ENCODE measurements around the gene PNRC2.
A peak's percentile ranks its signal among the peaks of the same experiment; 100 is the strongest.

PNRC2 gene

GRCh38 chr1:23915466-23915865 lies 44.2 kb upstream of the PNRC2 start:
- no peak for TF ChIP-seq CTCF (conservative IDR thresholded peaks at IDR 0.05; ENCODE audit: control insufficient read depth, insufficient read depth, low read depth, low read length)
- no peak overlapping the region for H3K4me3 ChIP-seq (ENCODE audit: control insufficient read depth, low read depth, low read length)
- DNase-seq (ENCODE audit: low read depth), result no peak

GRCh38 chr1:23916209-23917131 lies 43.2 kb upstream of the PNRC2 start:
- H3K4me3 ChIP-seq (ENCODE audit: control insufficient read depth, low read depth, low read length), result no peak overlapping the region
- DNase-seq (ENCODE audit: low read depth), result peak; percentile 58
- TF ChIP-seq CTCF (conservative IDR thresholded peaks at IDR 0.05; ENCODE audit: control insufficient read depth, insufficient read depth, low read depth, low read length), result peak; percentile 59

GRCh38 chr1:23922321-23922943 lies 37.2 kb upstream of the PNRC2 start:
- DNase-seq (ENCODE audit: low read depth), result no peak
- no peak for TF ChIP-seq CTCF (conservative IDR thresholded peaks at IDR 0.05; ENCODE audit: control insufficient read depth, insufficient read depth, low read depth, low read length)
- no peak overlapping the region for H3K4me3 ChIP-seq (ENCODE audit: control insufficient read depth, low read depth, low read length)

GRCh38 chr1:23923592-23924499 lies 35.8 kb upstream of the PNRC2 start:
- peak; percentile 8 for DNase-seq (ENCODE audit: low read depth)
- no peak overlapping the region for H3K4me3 ChIP-seq (ENCODE audit: control insufficient read depth, low read depth, low read length)
- no peak for TF ChIP-seq CTCF (conservative IDR thresholded peaks at IDR 0.05; ENCODE audit: control insufficient read depth, insufficient read depth, low read depth, low read length)

- H3K4me3 ChIP-seq (ENCODE audit: control insufficient read depth, low read depth, low read length), result no peak overlapping the region
- no peak for TF ChIP-seq CTCF (conservative IDR thresholded peaks at IDR 0.05; ENCODE audit: control insufficient read depth, insufficient read depth, low read depth, low read length)
- DNase-seq (ENCODE audit: low read depth), result no peak
Measured at GRCh38 chr1:23924601-23925000, 35.0 kb upstream of the PNRC2 start.

- no peak for DNase-seq (ENCODE audit: low read depth)
- TF ChIP-seq CTCF (conservative IDR thresholded peaks at IDR 0.05; ENCODE audit: control insufficient read depth, insufficient read depth, low read depth, low read length), result no peak
- H3K4me3 ChIP-seq (ENCODE audit: control insufficient read depth, low read depth, low read length), result no peak overlapping the region
Measured at GRCh38 chr1:23925279-23925678, 34.3 kb upstream of the PNRC2 start.
